ENCODE data around the gene DGKI. TPM values are rescaled to one million over a fixed set of nuclear protein-coding genes. Genes with fewer than 3 reads are reported as not detected.

Gene DGKI
- total and polyA plus RNA-seq, 2 donors (not counting 1 experiment from before 2014, with no cell fraction given), result 0.74 to 2.1 TPM

DNA sequence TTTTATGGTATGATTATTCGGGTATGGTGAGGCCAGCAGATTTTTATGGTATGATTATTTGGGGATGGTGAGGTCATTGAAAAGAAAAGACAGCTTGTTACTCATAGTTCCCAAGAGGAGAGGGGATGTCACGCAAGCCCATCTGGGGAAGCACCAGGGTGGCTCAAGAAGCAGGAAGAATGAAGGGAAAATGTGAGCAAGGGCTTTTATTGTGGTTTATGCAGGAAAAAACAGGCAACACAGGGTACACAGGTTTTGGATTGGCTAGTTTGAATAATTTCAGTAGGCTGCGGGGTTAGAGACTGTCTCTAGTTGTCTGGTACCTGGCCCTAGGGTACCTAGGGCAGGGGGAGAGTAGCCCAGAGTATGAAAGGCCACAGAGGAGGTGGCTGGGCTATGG lies 26.8 kb upstream of the DGKI start:
- Histone ChIP-seq H3K27me3 (ENCODE audit: control insufficient read depth, insufficient read depth, low read length) (no peaks in the 10 kb centered on the region), H4K20me1 (ENCODE audit: control insufficient read depth, extremely low read depth, insufficient read depth, low read length) (no peaks in the 10 kb centered on the region), H3K4me3 (replicated peaks in 1 of 4; ENCODE audit: control extremely low read depth in 1 of 4, insufficient read depth in 1 of 4, low read depth in 3 of 4, low read length in 4 of 4) (no peak overlapping the region), H2AFZ (ENCODE audit: low read length) (no peak overlapping the region), H3K4me1 (ENCODE audit: control insufficient read depth, extremely low read depth, insufficient read depth, low read length) (peaks cover 19% of the 10 kb centered on the region), H3K79me2 (ENCODE audit: control insufficient read depth, insufficient read depth, low read length) (no peaks in the 10 kb centered on the region), H3K4me2 (ENCODE audit: extremely low read depth, insufficient read depth, low read length) (no peak overlapping the region), H3K9me3 (ENCODE audit: control insufficient read depth, insufficient read depth, low read depth, low read length) (no peaks in the 10 kb centered on the region), H3K36me3 (ENCODE audit: control insufficient read depth, insufficient read depth, low read length) (peaks cover 7% of the 10 kb centered on the region), H3K27ac (ENCODE audit: insufficient read depth, low read length) (peak overlapping the region; percentile 48), H3K9ac (ENCODE audit: insufficient read depth, low read length) (no peak overlapping the region)
- DNase-seq (ENCODE audit: low read depth in 2 of 2), result peak in 1 of 2 donors; percentile 88
- TF ChIP-seq, protein P1, sequence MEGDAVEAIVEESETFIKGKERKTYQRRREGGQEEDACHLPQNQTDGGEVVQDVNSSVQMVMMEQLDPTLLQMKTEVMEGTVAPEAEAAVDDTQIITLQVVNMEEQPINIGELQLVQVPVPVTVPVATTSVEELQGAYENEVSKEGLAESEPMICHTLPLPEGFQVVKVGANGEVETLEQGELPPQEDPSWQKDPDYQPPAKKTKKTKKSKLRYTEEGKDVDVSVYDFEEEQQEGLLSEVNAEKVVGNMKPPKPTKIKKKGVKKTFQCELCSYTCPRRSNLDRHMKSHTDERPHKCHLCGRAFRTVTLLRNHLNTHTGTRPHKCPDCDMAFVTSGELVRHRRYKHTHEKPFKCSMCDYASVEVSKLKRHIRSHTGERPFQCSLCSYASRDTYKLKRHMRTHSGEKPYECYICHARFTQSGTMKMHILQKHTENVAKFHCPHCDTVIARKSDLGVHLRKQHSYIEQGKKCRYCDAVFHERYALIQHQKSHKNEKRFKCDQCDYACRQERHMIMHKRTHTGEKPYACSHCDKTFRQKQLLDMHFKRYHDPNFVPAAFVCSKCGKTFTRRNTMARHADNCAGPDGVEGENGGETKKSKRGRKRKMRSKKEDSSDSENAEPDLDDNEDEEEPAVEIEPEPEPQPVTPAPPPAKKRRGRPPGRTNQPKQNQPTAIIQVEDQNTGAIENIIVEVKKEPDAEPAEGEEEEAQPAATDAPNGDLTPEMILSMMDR (conservative IDR thresholded peaks at IDR 0.05 in 1 of 2, IDR thresholded peaks at IDR 0.05 in 1 of 2; ENCODE audit: low read depth in 1 of 2, low read length in 2 of 2), result no peak
- TF ChIP-seq EZH2 (IDR thresholded peaks at IDR 0.05; ENCODE audit: low read length, missing control alignments), result no peak

DNA sequence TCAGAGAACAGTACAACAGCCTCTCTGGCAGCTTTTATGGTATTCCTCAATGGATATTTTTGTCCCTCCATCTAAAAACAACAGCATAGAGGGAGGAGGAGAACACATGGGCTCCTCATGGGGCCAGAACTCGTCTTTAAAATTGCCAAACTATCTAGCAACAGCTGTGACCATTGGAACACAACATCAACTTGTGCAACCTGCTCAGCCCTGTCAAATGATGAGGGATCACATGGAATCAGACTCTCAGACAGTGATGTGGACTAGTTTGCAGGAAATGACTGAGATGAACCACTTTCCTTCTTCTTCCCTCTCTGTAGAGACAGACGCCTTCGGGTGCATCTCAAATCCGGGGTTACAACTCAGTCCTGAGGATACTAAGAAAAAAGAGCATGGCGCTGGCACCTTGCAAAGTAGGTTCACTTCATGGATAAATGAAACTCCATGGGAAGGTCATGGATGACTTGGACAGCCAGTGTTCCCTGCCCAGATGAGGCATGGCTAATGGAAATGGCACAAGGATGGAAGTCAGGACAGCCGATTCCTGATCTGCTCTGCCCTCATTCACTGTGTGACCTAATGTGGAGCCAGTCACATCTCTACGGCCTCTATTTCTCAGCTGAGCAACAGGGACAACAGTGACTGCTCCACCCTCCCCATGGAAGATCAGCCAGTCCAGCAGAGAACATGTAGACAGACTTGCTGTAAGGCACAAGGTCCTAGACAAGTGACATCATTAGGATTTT lies 24.6 kb upstream of the DGKI start:
- Histone ChIP-seq H3K27me3 (ENCODE audit: control insufficient read depth, insufficient read depth, low read length) (no peaks in the 10 kb centered on the region), H3K4me1 (ENCODE audit: control insufficient read depth, extremely low read depth, insufficient read depth, low read length) (peaks cover 17% of the 10 kb centered on the region), H2AFZ (ENCODE audit: low read length) (no peak overlapping the region), H3K4me3 (replicated peaks in 1 of 4; ENCODE audit: control extremely low read depth in 1 of 4, insufficient read depth in 1 of 4, low read depth in 3 of 4, low read length in 4 of 4) (no peak overlapping the region), H3K4me2 (ENCODE audit: extremely low read depth, insufficient read depth, low read length) (no peak overlapping the region), H4K20me1 (ENCODE audit: control insufficient read depth, extremely low read depth, insufficient read depth, low read length) (no peaks in the 10 kb centered on the region), H3K79me2 (ENCODE audit: control insufficient read depth, insufficient read depth, low read length) (no peaks in the 10 kb centered on the region), H3K36me3 (ENCODE audit: control insufficient read depth, insufficient read depth, low read length) (peaks cover 10% of the 10 kb centered on the region), H3K9ac (ENCODE audit: insufficient read depth, low read length) (no peak overlapping the region), H3K9me3 (ENCODE audit: control insufficient read depth, insufficient read depth, low read depth, low read length) (no peaks in the 10 kb centered on the region), H3K27ac (ENCODE audit: insufficient read depth, low read length) (no peak overlapping the region)
- TF ChIP-seq EZH2 (IDR thresholded peaks at IDR 0.05; ENCODE audit: low read length, missing control alignments), result no peak
- TF ChIP-seq, protein P1 (conservative IDR thresholded peaks at IDR 0.05 in 1 of 2, IDR thresholded peaks at IDR 0.05 in 1 of 2; ENCODE audit: low read depth in 1 of 2, low read length in 2 of 2), result no peak
- DNase-seq (ENCODE audit: low read depth in 2 of 2), result no peak

DNA sequence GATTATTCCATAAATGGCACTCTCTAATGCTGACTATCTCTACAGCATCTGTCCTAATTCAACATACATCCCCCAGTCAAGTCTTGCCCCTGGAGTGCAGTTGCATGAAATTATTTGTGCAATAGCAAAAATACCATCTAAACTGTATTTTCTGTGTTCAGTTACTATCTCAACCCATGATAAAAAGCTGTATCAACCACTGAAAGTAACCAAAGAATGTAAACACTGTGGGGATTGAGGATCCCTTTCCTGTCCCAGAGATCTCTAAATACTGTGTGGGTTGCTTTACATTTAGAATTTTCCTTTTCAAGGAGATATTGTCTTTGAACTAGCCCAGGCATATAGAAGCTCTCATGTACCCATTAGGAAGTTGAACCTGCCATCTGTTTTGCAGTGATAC lies 23.9 kb upstream of the DGKI start:
- peaks cover 17% of the 10 kb centered on the region for H3K4me1 ChIP-seq (ENCODE audit: control insufficient read depth, extremely low read depth, insufficient read depth, low read length)
- no peaks in the 10 kb centered on the region for H4K20me1 ChIP-seq (ENCODE audit: control insufficient read depth, extremely low read depth, insufficient read depth, low read length)
- no peak overlapping the region for H3K27ac ChIP-seq (ENCODE audit: insufficient read depth, low read length)
- H3K9me3 ChIP-seq (ENCODE audit: control insufficient read depth, insufficient read depth, low read depth, low read length), result no peaks in the 10 kb centered on the region
- DNase-seq (ENCODE audit: low read depth in 2 of 2), result no peak
- H3K4me3 ChIP-seq (replicated peaks in 1 of 4; ENCODE audit: control extremely low read depth in 1 of 4, insufficient read depth in 1 of 4, low read depth in 3 of 4, low read length in 4 of 4), result no peak overlapping the region
- no peaks in the 10 kb centered on the region for H3K27me3 ChIP-seq (ENCODE audit: control insufficient read depth, insufficient read depth, low read length)
- TF ChIP-seq EZH2 (IDR thresholded peaks at IDR 0.05; ENCODE audit: low read length, missing control alignments), result no peak
- TF ChIP-seq, protein P1 (conservative IDR thresholded peaks at IDR 0.05 in 1 of 2, IDR thresholded peaks at IDR 0.05 in 1 of 2; ENCODE audit: low read depth in 1 of 2, low read length in 2 of 2), result no peak
- H3K36me3 ChIP-seq (ENCODE audit: control insufficient read depth, insufficient read depth, low read length), result peaks cover 11% of the 10 kb centered on the region
- no peaks in the 10 kb centered on the region for H3K79me2 ChIP-seq (ENCODE audit: control insufficient read depth, insufficient read depth, low read length)
- H3K4me2 ChIP-seq (ENCODE audit: extremely low read depth, insufficient read depth, low read length), result no peak overlapping the region
- H2AFZ ChIP-seq (ENCODE audit: low read length), result no peak overlapping the region
- H3K9ac ChIP-seq (ENCODE audit: insufficient read depth, low read length), result no peak overlapping the region
